ENCODE data around the gene DMKN.

DMKN gene

DNA sequence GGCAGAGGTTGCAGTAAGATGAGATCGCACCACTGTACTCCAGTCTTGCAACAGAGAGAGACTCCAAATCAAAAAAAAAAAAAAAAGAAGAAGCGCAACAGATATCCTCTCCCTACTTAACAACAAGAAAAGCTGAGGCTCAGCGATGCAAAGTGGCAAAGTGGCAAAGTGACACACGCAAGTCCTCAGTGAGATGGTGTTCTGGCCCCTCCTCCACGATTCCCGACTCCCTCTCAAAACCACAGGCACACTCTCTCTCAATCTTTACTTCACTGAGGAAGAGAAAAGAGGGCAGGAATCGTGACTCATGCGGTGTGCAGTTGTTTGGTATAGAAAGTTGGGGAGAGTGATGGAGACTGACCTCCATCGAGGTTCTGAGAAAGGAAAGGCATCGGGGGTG lies 52.8 kb downstream of the DMKN start:
- no peak for DNase-seq

DNA sequence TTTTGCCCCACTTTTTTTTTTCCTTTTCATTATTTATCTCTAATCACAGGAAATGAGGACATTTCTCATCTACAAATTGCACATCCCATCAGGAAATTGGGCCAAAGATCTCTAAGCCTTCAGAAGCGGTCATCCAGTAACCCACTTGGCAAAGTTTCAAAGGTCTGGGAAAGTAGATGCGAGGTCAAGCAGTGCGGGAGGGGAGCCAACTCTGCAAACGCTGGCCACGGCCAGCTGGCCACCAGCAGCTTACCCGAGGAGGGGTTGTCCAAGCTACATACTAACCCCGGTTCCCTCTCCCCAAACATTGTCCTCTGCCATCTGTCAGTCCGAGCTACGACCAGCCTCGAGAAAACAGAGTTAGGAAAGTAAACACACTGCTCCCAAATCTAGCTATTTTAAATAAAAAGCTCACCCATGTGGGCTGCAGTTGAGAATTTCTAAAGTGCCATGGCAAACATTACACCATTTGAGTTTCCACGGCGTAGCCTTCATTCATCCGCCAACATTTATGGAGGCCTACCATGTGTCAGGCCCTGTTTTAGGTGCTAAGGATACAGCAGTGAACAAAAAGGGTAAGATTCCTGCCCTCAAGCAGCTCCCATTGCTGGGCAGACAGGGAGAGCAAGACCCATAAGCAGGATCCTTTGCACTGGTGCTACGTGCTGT lies 53.9 kb downstream of the DMKN start:
- no peak for DNase-seq

DNA sequence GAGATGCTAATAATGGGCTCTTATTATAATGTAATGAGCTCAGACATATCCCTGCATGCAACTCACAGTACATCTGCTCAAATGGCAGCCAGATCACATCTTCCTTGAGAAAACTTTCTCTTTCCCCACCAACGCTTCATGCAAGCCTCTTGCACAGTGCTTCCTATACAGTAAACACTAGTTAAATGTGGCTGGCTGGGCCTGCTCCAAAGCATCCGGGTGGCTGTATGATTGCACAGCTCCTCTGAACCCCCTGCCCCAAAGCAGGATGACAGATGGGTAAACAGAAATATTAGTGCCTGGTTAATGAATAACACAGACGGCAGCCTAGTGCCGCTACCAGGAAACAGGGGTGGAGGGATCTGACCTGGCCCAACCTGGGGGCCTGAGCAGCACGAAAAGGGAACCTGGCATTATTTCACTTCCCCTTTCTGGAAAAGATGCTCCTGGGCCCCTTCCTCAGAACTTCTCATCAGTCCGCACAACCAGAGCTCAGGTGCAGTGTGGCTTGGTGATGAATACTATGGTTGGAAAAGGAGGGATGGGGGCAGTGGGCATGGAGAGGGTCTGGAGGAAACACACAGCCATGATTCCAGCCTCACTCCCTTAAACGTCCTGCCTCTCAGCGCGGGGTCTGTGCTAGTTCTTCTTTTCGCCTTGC lies 54.6 kb downstream of the DMKN start:
- no peak for DNase-seq

DNA sequence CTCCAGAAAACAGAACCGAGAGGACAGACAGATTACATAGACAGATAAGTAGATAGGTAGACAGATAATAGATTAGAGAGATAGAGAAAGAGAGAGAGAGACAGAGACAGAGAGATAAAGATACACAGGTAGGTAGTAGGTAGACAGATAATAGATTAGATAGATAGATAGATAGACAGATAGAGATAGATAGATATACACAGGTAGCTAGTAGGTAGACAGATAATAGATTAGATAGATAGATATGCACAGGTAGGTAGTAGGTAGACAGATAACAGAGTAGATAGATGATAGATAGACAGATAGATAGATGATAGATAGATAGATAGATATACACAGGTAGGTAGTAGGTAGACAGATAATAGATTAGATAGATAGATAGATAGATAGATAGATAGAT lies 55.3 kb downstream of the DMKN start:
- DNase-seq, result no peak

DNA sequence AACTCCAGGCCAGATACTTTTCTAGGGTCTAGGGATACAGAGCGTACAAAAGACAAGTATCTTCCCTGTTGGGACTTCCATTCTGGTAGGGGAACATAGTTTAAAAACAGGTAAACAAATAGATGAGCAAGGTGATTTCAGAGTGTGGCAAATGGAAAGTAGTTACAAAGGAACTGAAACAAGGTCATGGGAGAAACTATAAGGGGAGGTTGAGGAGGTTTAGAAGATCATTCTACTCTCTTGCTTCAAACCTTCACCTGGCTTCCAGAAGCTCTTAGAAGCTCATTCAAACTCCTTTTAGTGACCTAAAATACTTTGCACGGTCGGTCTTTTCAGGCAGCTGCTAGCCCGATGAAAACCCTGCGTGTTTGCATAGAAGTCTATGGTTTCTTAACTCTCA lies 56.3 kb downstream of the DMKN start:
- DNase-seq, result no peak

DNA sequence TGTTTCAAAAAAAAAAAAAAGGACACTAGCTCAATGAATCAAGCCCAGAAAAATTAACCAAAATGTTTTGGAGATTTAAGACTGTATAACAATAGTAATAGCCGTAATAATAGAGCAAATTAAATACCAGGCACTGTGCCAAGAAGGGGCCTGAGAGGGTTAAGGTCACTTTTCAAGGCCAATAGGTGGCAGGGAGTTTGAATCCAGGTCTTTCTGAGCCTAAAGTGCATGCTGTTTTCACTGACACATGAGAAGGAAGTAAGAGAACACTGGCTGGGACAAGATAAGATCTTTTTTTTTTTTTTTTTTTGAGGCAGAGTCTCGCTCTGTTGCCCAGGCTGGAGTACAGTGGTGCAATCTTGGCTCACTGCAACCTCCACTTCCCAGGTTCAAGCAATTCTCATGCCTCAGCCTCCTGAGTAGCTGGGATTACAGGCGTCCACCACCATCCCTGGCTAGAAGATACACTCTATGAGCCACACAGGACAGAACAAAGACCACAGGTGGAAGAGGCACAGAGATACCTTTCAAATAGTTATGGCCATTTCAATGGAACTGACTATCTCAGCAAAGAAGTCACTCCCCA lies 57.7 kb downstream of the DMKN start:
- DNase-seq, result no peak

DNA sequence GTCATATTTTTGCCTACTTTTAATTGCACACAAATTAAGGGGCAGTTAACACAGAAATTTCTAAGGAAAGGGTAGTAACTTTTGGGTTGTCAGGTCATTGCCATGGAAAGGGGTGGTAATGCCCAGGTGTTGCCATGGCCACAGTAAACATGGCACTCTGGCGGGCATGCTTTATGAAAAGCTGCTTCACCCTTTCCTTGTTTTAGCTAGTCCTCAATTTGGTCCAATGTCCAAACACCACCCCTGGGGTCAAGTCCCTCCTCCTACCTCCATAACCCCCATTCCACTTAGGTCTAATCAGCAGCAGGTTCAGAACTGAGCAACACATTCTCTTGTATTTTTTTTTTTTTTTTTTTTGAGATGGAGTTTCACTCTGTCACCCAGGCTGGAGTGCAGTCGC lies 58.8 kb downstream of the DMKN start:
- DNase-seq, result no peak

DNA sequence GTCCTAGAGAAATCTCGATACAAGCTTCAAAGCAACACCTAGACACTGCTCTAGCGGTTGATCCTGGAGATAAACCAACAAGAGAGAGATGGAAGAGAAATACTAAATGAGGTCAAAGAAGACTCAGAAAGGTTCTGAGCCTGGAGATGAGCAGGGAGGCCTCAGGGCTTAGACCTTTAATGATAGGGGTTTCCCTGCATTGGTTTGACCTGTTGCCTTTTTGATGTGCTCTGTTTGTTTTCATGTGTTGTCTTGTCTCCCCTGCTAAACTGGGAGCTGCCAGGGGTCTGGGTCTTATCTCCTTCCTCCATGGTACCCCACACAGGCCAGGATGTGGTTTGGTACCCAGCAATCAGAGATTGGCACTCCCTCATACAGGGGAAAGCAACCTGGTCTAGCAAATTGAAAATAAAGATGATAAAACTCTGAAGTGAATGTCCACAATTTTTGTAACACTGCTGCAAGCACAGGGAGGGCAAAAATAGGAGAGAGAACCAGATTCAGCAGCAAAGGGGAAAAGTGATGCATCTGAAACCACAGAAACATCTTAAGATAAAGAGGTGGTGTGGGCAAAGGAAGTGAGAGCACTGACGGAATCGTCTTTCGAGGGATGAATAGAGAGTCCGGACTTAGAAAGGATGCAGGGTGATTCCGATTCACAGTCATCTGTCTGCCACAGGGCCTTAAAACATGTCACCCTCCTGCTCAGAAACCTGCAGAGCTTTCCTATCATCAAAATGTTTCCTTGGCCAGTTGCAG lies 61.9 kb downstream of the DMKN start:
- DNase-seq, result peak; percentile 12 to 40

DNA sequence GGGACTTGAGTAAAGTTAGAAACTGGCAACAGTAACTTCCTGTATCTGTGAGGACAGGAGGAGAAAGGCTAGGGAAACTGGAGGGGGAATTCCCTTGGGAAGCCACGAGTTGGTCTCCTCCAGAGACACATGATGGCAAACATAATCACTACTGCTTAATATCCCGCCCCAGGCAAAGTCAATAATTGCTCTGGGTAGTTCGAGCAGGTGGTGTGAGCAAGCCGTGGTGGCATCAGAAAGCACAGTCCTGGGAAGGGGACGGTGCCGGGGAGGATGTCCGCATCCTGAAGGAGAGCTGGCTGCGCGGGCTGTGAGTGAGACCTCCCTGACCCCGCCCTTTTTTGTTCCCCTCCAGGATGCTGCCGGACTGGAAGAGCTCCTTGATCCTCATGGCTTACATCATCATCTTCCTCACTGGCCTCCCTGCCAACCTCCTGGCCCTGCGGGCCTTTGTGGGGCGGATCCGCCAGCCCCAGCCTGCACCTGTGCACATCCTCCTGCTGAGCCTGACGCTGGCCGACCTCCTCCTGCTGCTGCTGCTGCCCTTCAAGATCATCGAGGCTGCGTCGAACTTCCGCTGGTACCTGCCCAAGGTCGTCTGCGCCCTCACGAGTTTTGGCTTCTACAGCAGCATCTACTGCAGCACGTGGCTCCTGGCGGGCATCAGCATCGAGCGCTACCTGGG lies 63.9 kb downstream of the DMKN start:
- peak in 1 of 2 experiments; percentile 11 for DNase-seq

DNA sequence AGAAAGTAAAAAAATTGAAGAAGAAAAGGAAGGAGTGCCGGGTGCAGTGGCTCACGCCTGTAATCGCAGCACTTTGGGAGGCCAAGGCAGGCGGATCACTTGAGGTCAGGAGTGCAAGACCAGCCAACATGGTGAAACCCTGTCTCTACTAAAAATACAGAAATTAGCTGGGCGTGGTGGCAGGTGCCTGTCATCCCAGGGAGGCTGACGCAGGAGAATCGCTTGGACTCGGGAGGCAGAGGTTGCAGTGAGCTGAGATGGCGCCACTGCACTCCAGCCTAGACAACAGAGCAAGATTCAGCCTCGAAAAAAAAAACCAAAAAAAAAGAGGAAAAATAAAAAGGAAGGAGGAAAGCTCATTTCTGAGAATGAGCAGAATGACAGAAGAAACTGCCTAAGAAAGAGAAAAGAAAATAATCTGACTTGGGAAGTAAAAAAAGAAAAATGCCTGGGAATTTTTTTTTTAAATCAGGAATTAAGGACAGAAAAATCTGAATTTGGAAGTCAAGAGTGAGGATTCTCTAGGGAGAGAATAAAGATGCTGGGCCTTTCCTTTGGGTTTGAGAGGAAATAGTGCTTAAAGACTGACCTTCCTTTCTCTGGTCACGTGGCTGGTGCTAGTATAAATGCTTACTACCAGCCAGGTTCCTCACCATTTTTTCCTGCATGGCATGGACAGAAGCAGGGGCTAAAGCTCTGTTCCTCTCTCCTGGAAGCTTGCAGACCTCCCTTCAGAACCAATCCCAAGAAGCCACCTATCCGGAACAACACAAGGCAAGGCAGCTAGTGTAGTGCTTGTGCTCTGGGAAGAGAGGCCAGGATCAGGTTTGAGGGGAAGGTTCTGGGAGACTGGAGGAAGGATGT lies 65.6 kb downstream of the DMKN start, which contains the start of gene FFAR2:
Gene FFAR2 (plus strand): TSS at position 652 of the 864 bp plus-strand sequence. CDS start 1,458 bp downstream, outside the sequence.
- no peak for DNase-seq

Data from activated CD4-positive, alpha-beta T cell treated with anti-CD3 and anti-CD28 coated beads, Interleukin-2, amount 50 U/mL, for 48 hours (primary cell).